Esophagus (tissue), 2 donors: ENCODE data around the gene ERF. TPM values are rescaled to one million over a fixed set of nuclear protein-coding genes. Genes with fewer than 3 reads are reported as not detected.

Experiments
- H3K27ac ChIP-seq, 2 donors: one replicate each; pipeline ENCODE4 v1.5.1; 2013; ENCODE audit warnings: low read depth in 2 of 2, mild to moderate bottlenecking in 2 of 2, inconsistent platforms in 1 of 2, low read length in 1 of 2, moderate library complexity in 1 of 2
- H3K27me3 ChIP-seq, 2 donors: one replicate each; pipeline ENCODE4 v1.6.1; 2013; ENCODE audit warnings: low read length in 2 of 2, control low read depth in 1 of 2, mild to moderate bottlenecking in 1 of 2; ENCODE audit not compliant: insufficient read depth in 2 of 2, control insufficient read depth in 1 of 2
- H3K36me3 ChIP-seq, 2 donors: one replicate each; pipeline ENCODE4 v1.6.1; 2013; ENCODE audit warnings: low read length in 1 of 2; ENCODE audit not compliant: control insufficient read depth in 2 of 2, insufficient read depth in 2 of 2
- H3K4me1 ChIP-seq, 2 donors: one replicate each; pipeline ENCODE4 v1.6.1; 2013; ENCODE audit warnings: low read length in 1 of 2; ENCODE audit not compliant: control insufficient read depth in 2 of 2, insufficient read depth in 2 of 2
- H3K4me3 ChIP-seq, 2 donors: one replicate each; pipeline ENCODE4 v1.5.1; 2013; ENCODE audit warnings: low read length in 2 of 2, mild to moderate bottlenecking in 2 of 2, low read depth in 1 of 2, moderate library complexity in 1 of 2
- H3K9me3 ChIP-seq, 2 donors: one replicate each; pipeline ENCODE4 v1.6.1; 2013; ENCODE audit warnings: mild to moderate bottlenecking in 2 of 2, low read depth in 1 of 2, low read length in 1 of 2, moderate library complexity in 1 of 2; ENCODE audit not compliant: control insufficient read depth in 2 of 2, insufficient read depth in 1 of 2
- WGBS, 2 donors: extraction: QIAGEN DNeasy Blood & Tissue Kit; methylation state at CpG; one replicate each; pipeline ENCODE4 v1.1.7; 2013; 5-methylcytosine and 5-hydroxymethylcytosine counted together
- polyA plus RNA-seq, 2 donors: library from polyadenylated mRNA; stranded (reverse); fragments of 200-250 nt; gene quantifications; one replicate each; pipeline ENCODE4 v1.2.3, GENCODE V29; 2013
- donor health status: healthy with polysubstance abuse.
- donor health status: Bipolar disorder and iron deficiency.

Gene ERF
- polyA plus RNA-seq, 2 donors, result 19.5 to 29.6 TPM

- Histone ChIP-seq H3K4me3 (no peak overlapping the region), H3K9me3 (no peaks in the 10 kb centered on the region), H3K4me1 (peaks cover 5 to 46% of the 10 kb centered on the region in 2 donors), H3K36me3 (peaks cover 0 to 37% of the 10 kb centered on the region in 2 donors), H3K27ac (peak overlapping the region in 1 of 2 donors; percentile 26), H3K27me3 (no peaks in the 10 kb centered on the region)
- 50 to 65% methylated on average over 3 of the region's 3 CpGs for WGBS, 2 donors
These were observed 21.4 kb upstream of the ERF start for GRCh38 chr19:42276284-42276683.

GRCh38 chr19:42275517-42275916 lies 20.6 kb upstream of the ERF start:
- WGBS, 2 donors, result 82 to 92% methylated on average over 3 of the region's 3 CpGs
- H3K4me3 ChIP-seq, result no peak overlapping the region
- peak overlapping the region in 1 of 2 donors; percentile 50 for H3K27ac ChIP-seq
- peaks cover 0 to 37% of the 10 kb centered on the region in 2 donors for H3K36me3 ChIP-seq
- peaks cover 4 to 51% of the 10 kb centered on the region in 2 donors for H3K4me1 ChIP-seq
- H3K27me3 ChIP-seq, result no peaks in the 10 kb centered on the region
- H3K9me3 ChIP-seq, result no peaks in the 10 kb centered on the region

GRCh38 chr19:42275103-42275502 lies 20.2 kb upstream of the ERF start:
- no peak overlapping the region for H3K4me3 ChIP-seq
- H3K27ac ChIP-seq, result peak overlapping the region in 1 of 2 donors; percentile 50
- H3K27me3 ChIP-seq, result no peaks in the 10 kb centered on the region
- H3K4me1 ChIP-seq, result peaks cover 6 to 54% of the 10 kb centered on the region in 2 donors
- 55 to 61% methylated on average over 7 of the region's 7 CpGs for WGBS, 2 donors
- peaks cover 0 to 37% of the 10 kb centered on the region in 2 donors for H3K36me3 ChIP-seq
- H3K9me3 ChIP-seq, result no peaks in the 10 kb centered on the region

GRCh38 chr19:42274065-42274682 lies 19.2 kb upstream of the ERF start:
- H3K36me3 ChIP-seq, result peaks cover 0 to 37% of the 10 kb centered on the region in 2 donors
- H3K9me3 ChIP-seq, result no peaks in the 10 kb centered on the region
- no peaks in the 10 kb centered on the region for H3K27me3 ChIP-seq
- no peak overlapping the region for H3K4me3 ChIP-seq
- H3K27ac ChIP-seq, result no peak overlapping the region
- peaks cover 6 to 51% of the 10 kb centered on the region in 2 donors for H3K4me1 ChIP-seq
- WGBS, 2 donors, result 90 to 93% methylated on average over 18 to 22 of the region's 22 CpGs

- Histone ChIP-seq H3K9me3 (no peaks in the 10 kb centered on the region), H3K4me1 (peaks cover 6 to 46% of the 10 kb centered on the region in 2 donors), H3K27ac (no peak overlapping the region), H3K27me3 (no peaks in the 10 kb centered on the region), H3K4me3 (no peak overlapping the region), H3K36me3 (peaks cover 0 to 37% of the 10 kb centered on the region in 2 donors)
- WGBS, 2 donors, result 92 to 93% methylated on average over 43 of the region's 43 CpGs
These were observed 18.6 kb upstream of the ERF start for GRCh38 chr19:42273407-42274064.

- H3K27ac ChIP-seq, result no peak overlapping the region
- H3K4me1 ChIP-seq, result peaks cover 6 to 42% of the 10 kb centered on the region in 2 donors
- 96 to 97% methylated on average over 18 to 23 of the region's 23 CpGs for WGBS, 2 donors
- H3K4me3 ChIP-seq, result no peak overlapping the region
- no peaks in the 10 kb centered on the region for H3K27me3 ChIP-seq
- H3K36me3 ChIP-seq, result peaks cover 0 to 37% of the 10 kb centered on the region in 2 donors
- no peaks in the 10 kb centered on the region for H3K9me3 ChIP-seq
These were observed 18.1 kb upstream of the ERF start for GRCh38 chr19:42272989-42273406.

GRCh38 chr19:42272535-42272897 lies 17.6 kb upstream of the ERF start:
- no peaks in the 10 kb centered on the region for H3K9me3 ChIP-seq
- no peak overlapping the region for H3K4me3 ChIP-seq
- H3K27ac ChIP-seq, result no peak overlapping the region
- H3K4me1 ChIP-seq, result peaks cover 8 to 38% of the 10 kb centered on the region in 2 donors
- H3K27me3 ChIP-seq, result no peaks in the 10 kb centered on the region
- peaks cover 0 to 37% of the 10 kb centered on the region in 2 donors for H3K36me3 ChIP-seq
- WGBS, 2 donors, result 84 to 88% methylated on average over 9 of the region's 9 CpGs

- Histone ChIP-seq H3K27ac (peak overlapping the region in 1 of 2 donors; percentile 99), H3K9me3 (no peaks in the 10 kb centered on the region), H3K4me3 (no peak overlapping the region), H3K36me3 (peaks cover 0 to 37% of the 10 kb centered on the region in 2 donors), H3K27me3 (no peaks in the 10 kb centered on the region), H3K4me1 (peaks cover 8 to 36% of the 10 kb centered on the region in 2 donors)
- 89 to 92% methylated on average over 33 to 35 of the region's 35 CpGs for WGBS, 2 donors
These were observed 17.1 kb upstream of the ERF start for GRCh38 chr19:42271861-42272534.

GRCh38 chr19:42271045-42271419 lies 16.1 kb upstream of the ERF start:
- peaks cover 8 to 32% of the 10 kb centered on the region in 2 donors for H3K4me1 ChIP-seq
- H3K4me3 ChIP-seq, result peak overlapping the region in 1 of 2 donors; percentile 59
- peaks cover 0 to 34% of the 10 kb centered on the region in 2 donors for H3K36me3 ChIP-seq
- H3K27me3 ChIP-seq, result no peaks in the 10 kb centered on the region
- WGBS, 2 donors, result 44% methylated on average over 3 of the region's 3 CpGs
- no peaks in the 10 kb centered on the region for H3K9me3 ChIP-seq
- H3K27ac ChIP-seq, result peak overlapping the region; percentile 94 to 99
